IMR-90 (cell line): ENCODE data around the gene CDS1. TPM values are rescaled to one million over a fixed set of nuclear protein-coding genes. Genes with fewer than 3 reads are reported as not detected.

ENCODE experiments used
- ATAC-seq: fragments of 200-7000 bp; cut with Tn5 transposase; 2 replicates; pipeline ENCODE4 v1.9.1; 2020; ENCODE audit warnings: low read depth, mild to moderate bottlenecking, moderate library complexity
- BruUV-seq: library from RNA; stranded (reverse); fragments of 400-500 nt; replicated peaks from 2 replicates; lab custom pipeline; 2021; lab: Mats Ljungman, UMichigan
- CTCF ChIA-PET: fragments of 300-600 bp; formaldehyde crosslinking; extraction: SDS; loops from one replicate; lab custom pipeline; 2021; ENCODE audit warnings: antibody characterized with exemption; lab: Yijun Ruan, JAX
- POLR2A ChIA-PET: fragments of 300-600 bp; sonication (Branson Sonifier 250); formaldehyde crosslinking; loops from one replicate; lab custom pipeline; 2022; ENCODE audit warnings: antibody characterized with exemption; ENCODE audit not compliant: unreplicated experiment; lab: Charles Lee
- DNase-seq: peaks from one replicate; pipeline ENCODE4 v3.0.0; 2013
- H2AFZ ChIP-seq: replicated peaks from 2 replicates; pipeline ENCODE3; 2013; ENCODE audit warnings: low read length, mild to moderate bottlenecking; ENCODE audit not compliant: poor library complexity
- H2AK5ac ChIP-seq: 2 replicates; pipeline ENCODE4 v1.6.1; 2013; ENCODE audit warnings: low read depth, low read length, inconsistent platforms
- H2AK9ac ChIP-seq: replicated peaks from 2 replicates; pipeline ENCODE3; 2013; ENCODE audit warnings: mild to moderate bottlenecking, low read depth, low read length, moderate library complexity; ENCODE audit not compliant: poor library complexity
- H2BK120ac ChIP-seq: 2 replicates; pipeline ENCODE4 v1.6.1; 2013; ENCODE audit warnings: low read depth, low read length, inconsistent platforms
- H2BK15ac ChIP-seq: 3 replicates; pipeline ENCODE4 v1.6.1; 2013; ENCODE audit warnings: low read depth, low read length, inconsistent platforms
- H2BK20ac ChIP-seq: 2 replicates; pipeline ENCODE4 v1.6.1; 2013; ENCODE audit warnings: low read depth, mild to moderate bottlenecking, inconsistent platforms, low read length, moderate library complexity
- H2BK5ac ChIP-seq: 2 replicates; pipeline ENCODE4 v1.6.1; 2013; ENCODE audit warnings: mild to moderate bottlenecking, low read depth, low read length, inconsistent platforms; ENCODE audit not compliant: poor library complexity, severe bottlenecking
- H3K14ac ChIP-seq: replicated peaks from 2 replicates; pipeline ENCODE4 v1.6.1; 2013; ENCODE audit warnings: low read depth, low read length, inconsistent platforms
- H3K18ac ChIP-seq: 2 replicates; pipeline ENCODE4 v1.6.1; 2013; ENCODE audit warnings: low read depth, low read length, control low read depth
- H3K23ac ChIP-seq: 2 replicates; pipeline ENCODE4 v1.6.1; 2013; ENCODE audit warnings: low read depth, low read length, inconsistent platforms
- H3K27ac ChIP-seq: 2 replicates; pipeline ENCODE4 v1.5.1; 2013; ENCODE audit warnings: mild to moderate bottlenecking, control low read depth, low read length; ENCODE audit not compliant: insufficient read depth
- H3K27me3 ChIP-seq: 2 replicates; pipeline ENCODE4 v1.6.1; 2013; ENCODE audit warnings: low read length; ENCODE audit not compliant: control insufficient read depth, insufficient read depth
- H3K36me3 ChIP-seq: 2 replicates; pipeline ENCODE4 v1.6.1; 2013; ENCODE audit warnings: low read length, mixed read lengths; ENCODE audit not compliant: control insufficient read depth, insufficient read depth
- H3K4ac ChIP-seq: 2 replicates; pipeline ENCODE4 v1.6.1; 2013; ENCODE audit warnings: low read depth, low read length, inconsistent platforms
- H3K4me1 ChIP-seq: 2 replicates; pipeline ENCODE4 v1.6.1; 2013; ENCODE audit warnings: low read length, mixed read lengths; ENCODE audit not compliant: control insufficient read depth, insufficient read depth
- H3K4me2 ChIP-seq: 2 replicates; pipeline ENCODE4 v1.6.1; 2013; ENCODE audit warnings: low read depth, mild to moderate bottlenecking, control low read depth, low read length, moderate library complexity
- H3K4me3 ChIP-seq: 2 replicates; pipeline ENCODE4 v1.5.1; 2013; ENCODE audit warnings: low read depth, mild to moderate bottlenecking, control low read depth, low read length, moderate library complexity; ENCODE audit not compliant: insufficient read depth
- H3K56ac ChIP-seq: 2 replicates; pipeline ENCODE4 v1.6.1; 2013; ENCODE audit warnings: low read length, inconsistent platforms; ENCODE audit not compliant: insufficient read depth; ENCODE audit errors: extremely low read depth
- H3K79me1 ChIP-seq, 2 experiments: 2 replicates each; pipeline ENCODE4 v1.6.1; 2013; ENCODE audit warnings: low read length in 2 of 2, inconsistent platforms in 1 of 2, low read depth in 1 of 2
- H3K9ac ChIP-seq: 2 replicates; pipeline ENCODE4 v1.6.1; 2013; ENCODE audit warnings: low read depth, low read length, control low read depth
- H3K9me1 ChIP-seq: 2 replicates; pipeline ENCODE4 v1.6.1; 2013; ENCODE audit warnings: low read length, inconsistent platforms; ENCODE audit not compliant: insufficient read depth
- H3K9me3 ChIP-seq: 2 replicates; pipeline ENCODE4 v1.6.1; 2013; ENCODE audit warnings: low read length; ENCODE audit not compliant: control insufficient read depth, insufficient read depth
- H4K20me1 ChIP-seq: 2 replicates; pipeline ENCODE4 v1.6.1; 2013; ENCODE audit warnings: low read length, inconsistent platforms; ENCODE audit not compliant: insufficient read depth
- H4K5ac ChIP-seq: 2 replicates; pipeline ENCODE4 v1.6.1; 2013; ENCODE audit warnings: mild to moderate bottlenecking, low read depth, low read length, control low read depth
- H4K8ac ChIP-seq, 2 experiments: 2 replicates each; pipeline ENCODE4 v1.6.1; 2013; ENCODE audit warnings: low read depth in 2 of 2, low read length in 2 of 2, control low read depth in 1 of 2, inconsistent platforms in 1 of 2
- H4K91ac ChIP-seq: 2 replicates; pipeline ENCODE4 v1.6.1; 2013; ENCODE audit warnings: low read depth, low read length, inconsistent platforms; ENCODE audit not compliant: insufficient read depth
- CEBPB ChIP-seq: IDR thresholded peaks from 2 replicates; pipeline ENCODE4 v1.6.1; 2012; ENCODE audit warnings: low read depth, low read length, improper control_type of control experiment
- CHD1 ChIP-seq: IDR thresholded peaks from 2 replicates; pipeline ENCODE4 v1.6.1; 2012; ENCODE audit warnings: low read depth, low read length, improper control_type of control experiment
- MAZ ChIP-seq: IDR thresholded peaks from 2 replicates; pipeline ENCODE4 v1.6.1; 2012; ENCODE audit warnings: low read depth, mild to moderate bottlenecking, low read length, improper control_type of control experiment, moderate library complexity, borderline replicate concordance
- RFX5 ChIP-seq: IDR thresholded peaks from 2 replicates; pipeline ENCODE4 v1.8.0; 2012; ENCODE audit warnings: low read depth, mild to moderate bottlenecking, low read length, moderate library complexity
- WGBS, 2 experiments: methylation state at CpG; one replicate each; pipeline versions ENCODE4 v1.1.5 to v1.1.7; 2013; ENCODE audit warnings: missing lambda C conversion rate in 2 of 2; ENCODE audit not compliant: insufficient read length in 1 of 2; ENCODE audit errors: extremely low coverage in 2 of 2; 5-methylcytosine and 5-hydroxymethylcytosine counted together
- dilution Hi-C: fragments of 300-500 bp; cut with HindIII; formaldehyde crosslinking; loops from one replicate; pipeline ENCODE4 v1.14.3; 2018; ENCODE audit warnings: low sequenced_read_pairs; ENCODE audit not compliant: unreplicated experiment
- in situ Hi-C: fragments of 300-500 bp; cut with MboI; formaldehyde crosslinking; loops from 3 replicates; pipeline ENCODE4 v1.14.3; 2019; ENCODE audit warnings: low sequenced_read_pairs, inconsistent platforms, mixed read lengths
- intact Hi-C: fragments of 100-400 bp; cut with micrococcal nuclease; formaldehyde crosslinking; loops from 2 replicates; pipeline ENCODE4 v1.10.0; 2022
- polyA plus RNA-seq, 3 experiments: library from polyadenylated mRNA; depleted of rRNA; stranded (reverse); fragments of >200 nt; gene quantifications; 2 replicates each; pipeline ENCODE4 v1.2.3, GENCODE V29; 2012; ENCODE audit warnings: low replicate concordance in 1 of 3
- total RNA-seq: library from RNA; depleted of rRNA; stranded (reverse); fragments of >200 nt; gene quantifications from 2 replicates; pipeline ENCODE4 v1.2.3, GENCODE V29; 2012
- TF ChIP-seq, protein P1 (sequence below): fragments of 150-350 bp; IDR thresholded peaks from 2 replicates; pipeline ENCODE4 v1.6.1; 2016; ENCODE audit warnings: low read depth, mild to moderate bottlenecking, low read length, moderate library complexity, borderline replicate concordance
- TF ChIP-seq, protein P2 (sequence below): fragments of 150-350 bp; IDR thresholded peaks from 2 replicates; pipeline ENCODE4 v1.6.1; 2017; ENCODE audit warnings: mild to moderate bottlenecking, antibody characterized with exemption, low read length, low read depth

CDS1 gene
- total and polyA plus RNA-seq, 2 of the 4 experiments (the other 2 are of a cell fraction), result under 0.01 to 0.02 TPM

DNA sequence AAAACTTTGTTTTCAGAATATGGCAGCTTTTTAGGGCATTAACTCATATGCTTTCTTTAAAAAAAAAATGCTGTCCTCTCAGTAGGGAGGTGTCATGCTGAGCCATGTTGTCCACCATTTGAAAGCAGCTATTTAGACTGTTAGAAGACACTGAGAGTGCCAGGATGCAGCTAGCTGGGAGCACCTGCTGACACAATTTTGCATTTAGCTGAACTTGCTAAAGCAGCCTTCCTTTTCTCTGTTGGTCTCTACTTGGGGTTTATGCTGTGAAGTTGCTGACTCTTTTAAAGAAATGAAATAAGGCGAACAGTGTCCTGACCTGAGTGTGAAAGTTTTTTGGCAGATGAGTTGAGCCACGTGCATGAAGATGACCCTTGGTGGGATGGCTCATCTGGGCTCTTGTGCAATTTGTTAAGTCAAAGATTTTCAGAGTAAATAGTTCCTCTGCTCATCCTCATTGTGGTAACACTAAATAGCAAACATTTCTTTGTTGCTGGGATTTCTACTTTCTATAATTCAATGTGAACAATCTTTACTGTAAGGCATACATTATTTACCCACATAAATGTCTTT lies 64.5 kb downstream of the CDS1 start:
- no peak overlapping the region for H3K4me2 ChIP-seq
- H2AK9ac ChIP-seq, result no peak overlapping the region
- ATAC-seq, result peak; percentile 24; the same call in 1 of the 2 replicates
- no peak overlapping the region for H3K18ac ChIP-seq
- H4K91ac ChIP-seq, result no peak overlapping the region
- TF ChIP-seq, protein P1, sequence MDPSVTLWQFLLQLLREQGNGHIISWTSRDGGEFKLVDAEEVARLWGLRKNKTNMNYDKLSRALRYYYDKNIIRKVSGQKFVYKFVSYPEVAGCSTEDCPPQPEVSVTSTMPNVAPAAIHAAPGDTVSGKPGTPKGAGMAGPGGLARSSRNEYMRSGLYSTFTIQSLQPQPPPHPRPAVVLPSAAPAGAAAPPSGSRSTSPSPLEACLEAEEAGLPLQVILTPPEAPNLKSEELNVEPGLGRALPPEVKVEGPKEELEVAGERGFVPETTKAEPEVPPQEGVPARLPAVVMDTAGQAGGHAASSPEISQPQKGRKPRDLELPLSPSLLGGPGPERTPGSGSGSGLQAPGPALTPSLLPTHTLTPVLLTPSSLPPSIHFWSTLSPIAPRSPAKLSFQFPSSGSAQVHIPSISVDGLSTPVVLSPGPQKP, result no peak
- TF ChIP-seq, protein P2, sequence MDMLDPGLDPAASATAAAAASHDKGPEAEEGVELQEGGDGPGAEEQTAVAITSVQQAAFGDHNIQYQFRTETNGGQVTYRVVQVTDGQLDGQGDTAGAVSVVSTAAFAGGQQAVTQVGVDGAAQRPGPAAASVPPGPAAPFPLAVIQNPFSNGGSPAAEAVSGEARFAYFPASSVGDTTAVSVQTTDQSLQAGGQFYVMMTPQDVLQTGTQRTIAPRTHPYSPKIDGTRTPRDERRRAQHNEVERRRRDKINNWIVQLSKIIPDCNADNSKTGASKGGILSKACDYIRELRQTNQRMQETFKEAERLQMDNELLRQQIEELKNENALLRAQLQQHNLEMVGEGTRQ, result no peak
- TF ChIP-seq CEBPB, result peak; percentile 19; the same call in 1 of the 2 replicates
- TF ChIP-seq RFX5, result no peak
- TF ChIP-seq CHD1, result no peak
- no peak for TF ChIP-seq MAZ
- in situ Hi-C loops, result no loop called here
- H2BK20ac ChIP-seq, result no peak overlapping the region
- no peaks in the 10 kb centered on the region; the same call in 1 of the 2 replicates for H3K27me3 ChIP-seq
- no peaks in the 10 kb centered on the region for H3K79me1 ChIP-seq
- intact Hi-C loops, result no loop called here
- H4K8ac ChIP-seq, result no peak overlapping the region
- DNase-seq, result no peak
- H2AK5ac ChIP-seq, result no peak overlapping the region
- no peak overlapping the region for H2BK120ac ChIP-seq
- WGBS, 2 experiments, result no CpG with 5 or more reads among the region's 2 CpGs
- no peak overlapping the region for H3K4me3 ChIP-seq
- CTCF ChIA-PET, result interaction anchor here (1.1 kb wide), 1 partner anchor 8 kb away, joined by 4 read pairs; no protein-coding TSS in a partner anchor
- no peaks in the 10 kb centered on the region for H3K9me3 ChIP-seq
- H3K9ac ChIP-seq, result no peak overlapping the region
- H3K56ac ChIP-seq, result no peak overlapping the region
- H3K36me3 ChIP-seq, result no peaks in the 10 kb centered on the region
- H2AFZ ChIP-seq, result no peak overlapping the region
- dilution Hi-C loops, result no loop called here
- H2BK15ac ChIP-seq, result no peak overlapping the region
- H3K4ac ChIP-seq, result no peak overlapping the region
- H3K23ac ChIP-seq, result no peak overlapping the region
- BruUV-seq, result no TSS peak
- H4K5ac ChIP-seq, result no peak overlapping the region
- H3K4me1 ChIP-seq, result no peaks in the 10 kb centered on the region; the same call in 1 of the 2 replicates
- H3K27ac ChIP-seq, result no peak overlapping the region
- no peak overlapping the region for H2BK5ac ChIP-seq
- H3K14ac ChIP-seq, result no peak overlapping the region
- POLR2A ChIA-PET, result no interaction called here
- H3K9me1 ChIP-seq, result no peaks in the 10 kb centered on the region
- no peaks in the 10 kb centered on the region for H4K20me1 ChIP-seq
